ENCODE measurements around the gene SPTY2D1.
"Not testable (repeated sequence)": the region's sequence is repeated elsewhere in the genome, so short reads cannot be mapped to it uniquely, and the experiment has no call there.

SPTY2D1 gene

GRCh38 chr11:18594999-18595749 is 39.0 kb downstream of the SPTY2D1 start:
- H3K4me3 ChIP-seq (ENCODE audit: low read depth, low read length), result no peak overlapping the region
- no peak overlapping the region for H2AFZ ChIP-seq (ENCODE audit: low read length, unreplicated experiment)
- H3K27ac ChIP-seq (ENCODE audit: low read depth, low read length), result no peak overlapping the region
- peaks cover 10% of the 10 kb centered on the region; the same call in 1 of the 2 replicates for H3K36me3 ChIP-seq (ENCODE audit: insufficient read depth, low read length)
- H3K27me3 ChIP-seq (ENCODE audit: insufficient read depth, low read length), result no peaks in the 10 kb centered on the region
- H3K4me1 ChIP-seq (ENCODE audit: control insufficient read depth, insufficient read depth, low read length, unreplicated experiment), result peaks cover 12% of the 10 kb centered on the region
- peaks cover 20% of the 10 kb centered on the region for H3K79me2 ChIP-seq (ENCODE audit: control insufficient read depth, insufficient read depth, low read length, unreplicated experiment)

GRCh38 chr11:18594088-18594487 is 40.1 kb downstream of the SPTY2D1 start:
- H2AFZ ChIP-seq (ENCODE audit: low read length, unreplicated experiment), result not testable (repeated sequence)

GRCh38 chr11:18590571-18590970 is 43.6 kb downstream of the SPTY2D1 start:
- Histone ChIP-seq H3K4me3 (ENCODE audit: low read depth, low read length) (peak overlapping the region; percentile 81), H3K27me3 (ENCODE audit: insufficient read depth, low read length) (no peaks in the 10 kb centered on the region)

More at GRCh38 chr11:18594088-18594487, 40.1 kb downstream of the SPTY2D1 start:
- not testable (repeated sequence) for H3K27ac ChIP-seq (ENCODE audit: low read depth, low read length); H3K4me3 ChIP-seq (ENCODE audit: low read depth, low read length); H3K27me3 ChIP-seq (ENCODE audit: insufficient read depth, low read length)
- Histone ChIP-seq H3K36me3 (ENCODE audit: insufficient read depth, low read length) (peaks cover 10% of the 10 kb centered on the region; the same call in 1 of the 2 replicates), H3K79me2 (ENCODE audit: control insufficient read depth, insufficient read depth, low read length, unreplicated experiment) (peaks cover 31% of the 10 kb centered on the region), H3K4me1 (ENCODE audit: control insufficient read depth, insufficient read depth, low read length, unreplicated experiment) (peaks cover 19% of the 10 kb centered on the region)

GRCh38 chr11:18588297-18589252 is 45.6 kb downstream of the SPTY2D1 start, which contains the start of gene UEVLD:
Gene UEVLD, minus strand, starts transcription at chr11:18588734. Its CDS starts 80 bp downstream, at chr11:18588654.
- peak within 1 kb of the TSS; percentile 93 for H2AFZ ChIP-seq (ENCODE audit: low read length, unreplicated experiment)
- H3K27ac ChIP-seq (ENCODE audit: low read depth, low read length), result peak within 1 kb of the TSS; percentile 42
- no peaks in the 10 kb centered on the region for H3K36me3 ChIP-seq (ENCODE audit: insufficient read depth, low read length)
- H3K79me2 ChIP-seq (ENCODE audit: control insufficient read depth, insufficient read depth, low read length, unreplicated experiment), result peaks cover 58% of the 10 kb centered on the region
- peak within 1 kb of the TSS; percentile 81 for H3K4me3 ChIP-seq (ENCODE audit: low read depth, low read length)
- no peaks in the 10 kb centered on the region for H3K27me3 ChIP-seq (ENCODE audit: insufficient read depth, low read length)
- H3K4me1 ChIP-seq (ENCODE audit: control insufficient read depth, insufficient read depth, low read length, unreplicated experiment), result peaks cover 24% of the 10 kb centered on the region

More at GRCh38 chr11:18590571-18590970, 43.6 kb downstream of the SPTY2D1 start:
- H2AFZ ChIP-seq (ENCODE audit: low read length, unreplicated experiment), result no peak overlapping the region
- H3K27ac ChIP-seq (ENCODE audit: low read depth, low read length), result no peak overlapping the region
- H3K4me1 ChIP-seq (ENCODE audit: control insufficient read depth, insufficient read depth, low read length, unreplicated experiment), result peaks cover 24% of the 10 kb centered on the region
- peaks cover 58% of the 10 kb centered on the region for H3K79me2 ChIP-seq (ENCODE audit: control insufficient read depth, insufficient read depth, low read length, unreplicated experiment)
- H3K36me3 ChIP-seq (ENCODE audit: insufficient read depth, low read length), result peaks cover 2% of the 10 kb centered on the region; the same call in 1 of the 2 replicates

DNA sequence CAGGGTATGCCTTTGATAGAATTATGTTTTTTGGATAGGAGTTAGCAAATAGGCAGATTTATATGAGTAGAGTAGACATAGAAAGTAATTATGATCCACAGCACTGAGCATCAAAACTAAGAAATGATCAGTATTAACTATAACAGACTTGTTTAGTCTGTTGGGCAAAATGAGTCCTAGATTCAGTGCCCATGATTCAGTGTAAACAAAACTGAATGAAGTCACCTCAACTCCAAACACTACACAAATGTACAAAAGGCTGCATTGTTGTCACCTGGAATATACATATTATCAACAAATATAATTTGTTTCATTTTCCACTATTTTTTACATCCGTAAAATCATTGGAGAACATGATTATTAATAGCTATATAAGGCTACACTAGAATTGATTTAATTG is 52.3 kb downstream of the SPTY2D1 start:
- Histone ChIP-seq H3K4me1 (ENCODE audit: control insufficient read depth, insufficient read depth, low read length, unreplicated experiment) (no peaks in the 10 kb centered on the region), H3K36me3 (ENCODE audit: insufficient read depth, low read length) (peaks cover 5% of the 10 kb centered on the region), H2AFZ (ENCODE audit: low read length, unreplicated experiment) (no peak overlapping the region), H3K4me3 (ENCODE audit: low read depth, low read length) (no peak overlapping the region), H3K79me2 (ENCODE audit: control insufficient read depth, insufficient read depth, low read length, unreplicated experiment) (peaks cover 9% of the 10 kb centered on the region), H3K27ac (ENCODE audit: low read depth, low read length) (no peak overlapping the region), H3K27me3 (ENCODE audit: insufficient read depth, low read length) (no peaks in the 10 kb centered on the region)

DNA sequence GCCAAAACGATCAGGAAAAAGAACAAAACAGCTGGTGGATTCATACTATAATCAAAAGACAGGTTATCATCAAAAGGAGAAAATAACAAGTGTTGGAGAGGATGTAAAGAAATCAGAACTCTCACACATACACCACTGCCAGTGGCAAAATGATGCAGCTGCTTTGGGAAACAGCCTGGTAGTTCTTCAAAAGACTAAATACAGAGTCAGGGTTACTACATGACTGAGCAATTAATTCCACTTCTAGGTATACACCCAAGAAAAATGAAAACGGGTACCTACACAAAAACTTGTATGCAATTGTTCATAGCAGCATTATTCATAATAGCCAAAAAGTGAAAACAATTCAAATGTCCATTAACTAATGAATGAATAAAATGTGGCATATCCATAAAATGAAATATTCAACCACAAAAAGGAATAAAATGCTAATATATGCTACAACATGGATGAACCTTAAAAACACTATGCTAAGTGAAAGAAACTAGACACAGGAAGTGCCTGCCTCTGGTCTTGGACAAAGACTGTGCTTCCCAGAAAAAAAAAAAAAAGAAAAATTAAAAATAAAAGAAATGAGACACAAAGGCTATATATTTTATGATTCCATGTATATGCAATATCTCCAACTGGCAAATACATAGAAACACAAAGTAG is 53.9 kb downstream of the SPTY2D1 start:
- Histone ChIP-seq H3K4me1 (ENCODE audit: control insufficient read depth, insufficient read depth, low read length, unreplicated experiment) (no peaks in the 10 kb centered on the region), H3K27me3 (ENCODE audit: insufficient read depth, low read length) (no peaks in the 10 kb centered on the region), H2AFZ (ENCODE audit: low read length, unreplicated experiment) (no peak overlapping the region), H3K27ac (ENCODE audit: low read depth, low read length) (no peak overlapping the region), H3K36me3 (ENCODE audit: insufficient read depth, low read length) (peaks cover 5% of the 10 kb centered on the region), H3K79me2 (ENCODE audit: control insufficient read depth, insufficient read depth, low read length, unreplicated experiment) (peaks cover 2% of the 10 kb centered on the region), H3K4me3 (ENCODE audit: low read depth, low read length) (no peak overlapping the region)

DNA sequence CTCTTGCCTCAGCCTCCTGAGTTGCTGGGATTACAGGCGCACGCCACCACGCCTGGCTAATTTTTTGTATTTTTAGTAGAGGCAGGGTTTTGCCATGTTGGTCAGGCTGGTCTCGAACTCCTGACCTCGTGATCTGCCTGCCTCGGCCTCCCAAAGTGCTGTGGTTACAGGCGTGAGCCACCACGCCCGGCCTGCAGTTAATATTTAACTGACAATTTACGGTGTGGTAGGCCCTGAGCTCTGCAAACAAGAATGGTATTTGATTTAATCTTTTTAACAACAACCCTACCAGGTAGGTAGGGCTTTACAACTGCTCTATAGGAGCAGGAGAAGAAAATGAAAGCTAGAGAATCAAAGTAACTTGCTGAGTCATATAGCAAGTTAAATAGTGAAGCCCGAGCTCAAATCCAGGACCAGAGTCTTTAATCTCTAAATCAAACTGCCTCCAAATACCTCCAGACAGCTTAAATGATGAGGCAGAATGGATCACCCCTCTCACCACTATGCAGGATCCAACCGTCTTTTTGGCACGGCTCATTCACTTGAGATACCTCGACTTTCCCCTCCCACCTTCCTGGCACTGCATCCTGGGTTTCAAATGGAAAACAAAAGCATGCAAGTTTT is 55.1 kb downstream of the SPTY2D1 start:
- H3K4me1 ChIP-seq (ENCODE audit: control insufficient read depth, insufficient read depth, low read length, unreplicated experiment), result no peaks in the 10 kb centered on the region
- H3K36me3 ChIP-seq (ENCODE audit: insufficient read depth, low read length), result peaks cover 5% of the 10 kb centered on the region
- H3K4me3 ChIP-seq (ENCODE audit: low read depth, low read length), result no peak overlapping the region
- H3K27ac ChIP-seq (ENCODE audit: low read depth, low read length), result no peak overlapping the region
- H2AFZ ChIP-seq (ENCODE audit: low read length, unreplicated experiment), result no peak overlapping the region
- H3K79me2 ChIP-seq (ENCODE audit: control insufficient read depth, insufficient read depth, low read length, unreplicated experiment), result peaks cover 2% of the 10 kb centered on the region
- no peaks in the 10 kb centered on the region for H3K27me3 ChIP-seq (ENCODE audit: insufficient read depth, low read length)

DNA sequence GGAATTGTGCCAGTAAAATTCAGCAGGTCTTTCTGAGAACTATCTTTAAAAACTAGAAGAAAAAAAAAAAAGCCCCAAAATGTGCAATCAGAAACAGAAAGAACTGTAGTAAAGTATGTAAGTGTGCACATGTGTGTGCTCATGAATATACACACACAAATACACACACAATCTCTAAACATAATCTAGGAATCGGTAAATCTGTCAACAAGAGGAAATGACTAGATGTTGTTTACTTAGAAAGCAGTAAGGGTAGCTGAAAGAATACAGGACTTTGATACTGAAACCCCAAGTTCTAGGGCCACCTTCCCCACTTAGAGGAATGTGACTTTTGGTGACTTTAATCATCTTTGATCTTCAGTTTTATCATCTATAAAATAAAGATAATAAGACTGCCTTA is 58.8 kb downstream of the SPTY2D1 start:
- Histone ChIP-seq H3K27me3 (ENCODE audit: insufficient read depth, low read length) (no peaks in the 10 kb centered on the region), H3K36me3 (ENCODE audit: insufficient read depth, low read length) (peaks cover 11% of the 10 kb centered on the region), H3K79me2 (ENCODE audit: control insufficient read depth, insufficient read depth, low read length, unreplicated experiment) (no peaks in the 10 kb centered on the region), H3K4me1 (ENCODE audit: control insufficient read depth, insufficient read depth, low read length, unreplicated experiment) (no peaks in the 10 kb centered on the region), H3K4me3 (ENCODE audit: low read depth, low read length) (no peak overlapping the region), H3K27ac (ENCODE audit: low read depth, low read length) (no peak overlapping the region), H2AFZ (ENCODE audit: low read length, unreplicated experiment) (no peak overlapping the region)

DNA sequence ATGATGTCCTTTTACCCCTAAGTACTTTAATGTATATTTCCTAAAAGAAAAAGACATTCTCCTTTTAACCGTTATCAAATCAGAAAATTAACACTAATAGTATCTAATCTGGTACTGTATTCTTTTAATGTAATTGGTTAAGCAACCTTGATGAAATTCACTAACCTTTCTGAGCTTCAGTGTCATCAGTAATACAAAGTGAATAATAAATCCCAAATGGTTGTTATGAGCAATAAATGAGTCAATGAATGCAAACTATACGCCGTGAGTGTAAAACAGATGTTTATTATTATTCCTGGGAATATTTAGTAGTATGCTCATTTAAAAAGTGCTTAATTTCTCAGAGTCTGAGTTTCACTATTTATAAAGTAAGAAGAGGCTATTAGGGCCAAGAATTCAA is 67.1 kb downstream of the SPTY2D1 start:
- H3K27me3 ChIP-seq (ENCODE audit: insufficient read depth, low read length), result no peaks in the 10 kb centered on the region
- peaks cover 11% of the 10 kb centered on the region; the same call in 1 of the 2 replicates for H3K36me3 ChIP-seq (ENCODE audit: insufficient read depth, low read length)
- H2AFZ ChIP-seq (ENCODE audit: low read length, unreplicated experiment), result no peak overlapping the region
- peaks cover 23% of the 10 kb centered on the region for H3K4me1 ChIP-seq (ENCODE audit: control insufficient read depth, insufficient read depth, low read length, unreplicated experiment)
- H3K4me3 ChIP-seq (ENCODE audit: low read depth, low read length), result no peak overlapping the region
- peak overlapping the region; percentile 30 for H3K27ac ChIP-seq (ENCODE audit: low read depth, low read length)
- no peaks in the 10 kb centered on the region for H3K79me2 ChIP-seq (ENCODE audit: control insufficient read depth, insufficient read depth, low read length, unreplicated experiment)

DNA sequence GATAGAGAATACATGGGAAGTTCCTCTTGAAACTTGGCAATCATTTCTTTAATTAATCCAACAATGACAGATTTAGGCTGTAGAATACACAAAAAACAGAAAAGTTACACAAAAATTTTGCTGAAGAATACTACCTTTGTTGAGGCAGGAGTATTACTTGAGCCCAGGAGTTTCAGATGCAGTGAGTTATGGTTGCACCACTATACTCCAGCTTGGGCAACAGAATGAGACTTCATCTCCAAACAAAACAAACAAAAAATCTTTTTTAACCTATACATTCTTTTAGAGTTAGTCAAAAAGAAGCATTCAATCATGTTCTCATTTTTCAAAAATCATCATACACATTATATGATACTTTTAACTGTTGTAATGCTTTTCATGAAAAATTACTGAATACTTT is 67.7 kb downstream of the SPTY2D1 start:
- H3K4me3 ChIP-seq (ENCODE audit: low read depth, low read length), result no peak overlapping the region
- peaks cover 23% of the 10 kb centered on the region for H3K4me1 ChIP-seq (ENCODE audit: control insufficient read depth, insufficient read depth, low read length, unreplicated experiment)
- no peaks in the 10 kb centered on the region for H3K79me2 ChIP-seq (ENCODE audit: control insufficient read depth, insufficient read depth, low read length, unreplicated experiment)
- peaks cover 11% of the 10 kb centered on the region; the same call in 1 of the 2 replicates for H3K36me3 ChIP-seq (ENCODE audit: insufficient read depth, low read length)
- no peak overlapping the region for H2AFZ ChIP-seq (ENCODE audit: low read length, unreplicated experiment)
- peak overlapping the region; percentile 22 for H3K27ac ChIP-seq (ENCODE audit: low read depth, low read length)
- no peaks in the 10 kb centered on the region for H3K27me3 ChIP-seq (ENCODE audit: insufficient read depth, low read length)

All from ACC112 (cell line).